GM13977 (cell line): ENCODE results near the gene MTHFD1L.
"Not testable (repeated sequence)": the region's sequence is repeated elsewhere in the genome, so short reads cannot be mapped to it uniquely, and the experiment has no call there.

ENCODE experiments used
- DNase-seq: peaks from one replicate; pipeline ENCODE4 v3.0.0; 2012; ENCODE audit warnings: low spot score
- CTCF ChIP-seq: IDR thresholded peaks from 2 replicates; pipeline ENCODE4 v1.5.1; 2012; ENCODE audit warnings: mild to moderate bottlenecking, control low read depth; ENCODE audit not compliant: insufficient read depth; ENCODE audit errors: extremely low read depth, missing control alignments
- in situ Hi-C: fragments of 300-500 bp; cut with MboI; formaldehyde crosslinking; loops from one replicate; pipeline ENCODE4 v1.12.0; 2022; ENCODE audit warnings: low sequenced_read_pairs, low pct_unique_long_range_greater_than_20kb, mixed read lengths, inconsistent platforms; ENCODE audit not compliant: unreplicated experiment

The MTHFD1L gene

GRCh38 chr6:151108548-151108947, 243.0 kb downstream of the MTHFD1L start:
- no peak for TF ChIP-seq CTCF
- no peak for DNase-seq
- in situ Hi-C loops = no loop called here

GRCh38 chr6:151109361-151109760, 243.9 kb downstream of the MTHFD1L start:
- in situ Hi-C loops = no loop called here
- no peak for DNase-seq
- no peak for TF ChIP-seq CTCF

- DNase-seq = no peak
- TF ChIP-seq CTCF = no peak
- in situ Hi-C loops = no loop called here
Measured at GRCh38 chr6:151109869-151110575, 244.5 kb downstream of the MTHFD1L start.

- no peak for DNase-seq
- in situ Hi-C loops = no loop called here
- TF ChIP-seq CTCF = no peak
Measured at GRCh38 chr6:151110576-151110905, 245.0 kb downstream of the MTHFD1L start.

GRCh38 chr6:151111670-151112069, 246.2 kb downstream of the MTHFD1L start:
- no peak for DNase-seq
- in situ Hi-C loops = no loop called here
- TF ChIP-seq CTCF = no peak

GRCh38 chr6:151112130-151112529, 246.6 kb downstream of the MTHFD1L start:
- no peak for DNase-seq
- in situ Hi-C loops = no loop called here
- no peak for TF ChIP-seq CTCF

- in situ Hi-C loops, DNase-seq: not testable (repeated sequence)
Measured at GRCh38 chr6:151112884-151113283, 247.4 kb downstream of the MTHFD1L start.
